ENCODE data around the gene STK32C.

STK32C gene

GRCh38 chr10:132349766-132350165, 42.0 kb upstream of the STK32C start:
- TF ChIP-seq FOXP2 (optimal IDR thresholded peaks at IDR 0.05; ENCODE audit: borderline replicate concordance, extremely low read depth, extremely low read length, insufficient read depth) = no peak
- no peak for TF ChIP-seq REST (IDR thresholded peaks at IDR 0.05; ENCODE audit: insufficient read depth in 1 of 2, low read depth in 2 of 2, low read length in 2 of 2)
- TF ChIP-seq TAF1 (IDR thresholded peaks at IDR 0.05; ENCODE audit: borderline replicate concordance, insufficient read depth, low read length) = no peak
- no peak for TF ChIP-seq SIN3A (IDR thresholded peaks at IDR 0.05; ENCODE audit: borderline replicate concordance, insufficient read depth, low read length)
- TF ChIP-seq POLR2AphosphoS5 (IDR thresholded peaks at IDR 0.05; ENCODE audit: low read depth, low read length) = no peak

DNA sequence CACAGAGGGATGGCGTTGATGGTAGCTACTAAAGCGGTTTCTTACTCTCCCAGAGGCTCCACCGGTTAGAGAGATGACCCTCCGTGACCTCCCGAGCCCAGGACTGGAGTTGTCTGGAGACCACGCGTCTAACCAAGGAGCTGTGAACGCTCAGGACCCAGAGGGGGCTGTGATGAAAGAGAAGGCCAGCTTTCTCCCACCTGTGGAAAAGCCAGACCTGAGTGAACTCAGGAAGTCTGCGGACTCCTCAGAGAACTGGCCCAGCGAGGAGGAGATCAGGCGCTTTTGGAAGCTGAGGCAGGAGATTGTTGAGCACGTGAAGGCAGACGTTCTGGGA, 40.1 kb upstream of the STK32C start:
- no peak for TF ChIP-seq POLR2AphosphoS5 (IDR thresholded peaks at IDR 0.05; ENCODE audit: low read depth, low read length)
- no peak for TF ChIP-seq TAF1 (IDR thresholded peaks at IDR 0.05; ENCODE audit: borderline replicate concordance, insufficient read depth, low read length)
- TF ChIP-seq REST (IDR thresholded peaks at IDR 0.05; ENCODE audit: insufficient read depth in 1 of 2, low read depth in 2 of 2, low read length in 2 of 2) = no peak
- no peak for TF ChIP-seq FOXP2 (optimal IDR thresholded peaks at IDR 0.05; ENCODE audit: borderline replicate concordance, extremely low read depth, extremely low read length, insufficient read depth)
- TF ChIP-seq SIN3A (IDR thresholded peaks at IDR 0.05; ENCODE audit: borderline replicate concordance, insufficient read depth, low read length) = no peak

GRCh38 chr10:132347211-132347930, 39.6 kb upstream of the STK32C start:
- TF ChIP-seq SIN3A (IDR thresholded peaks at IDR 0.05; ENCODE audit: borderline replicate concordance, insufficient read depth, low read length) = no peak
- TF ChIP-seq REST (IDR thresholded peaks at IDR 0.05; ENCODE audit: insufficient read depth in 1 of 2, low read depth in 2 of 2, low read length in 2 of 2) = no peak
- TF ChIP-seq POLR2AphosphoS5 (IDR thresholded peaks at IDR 0.05; ENCODE audit: low read depth, low read length) = no peak
- TF ChIP-seq FOXP2 (optimal IDR thresholded peaks at IDR 0.05; ENCODE audit: borderline replicate concordance, extremely low read depth, extremely low read length, insufficient read depth) = no peak
- no peak for TF ChIP-seq TAF1 (IDR thresholded peaks at IDR 0.05; ENCODE audit: borderline replicate concordance, insufficient read depth, low read length)

- no peak for TF ChIP-seq FOXP2 (optimal IDR thresholded peaks at IDR 0.05; ENCODE audit: borderline replicate concordance, extremely low read depth, extremely low read length, insufficient read depth)
- no peak for TF ChIP-seq SIN3A (IDR thresholded peaks at IDR 0.05; ENCODE audit: borderline replicate concordance, insufficient read depth, low read length)
- TF ChIP-seq REST (IDR thresholded peaks at IDR 0.05; ENCODE audit: insufficient read depth in 1 of 2, low read depth in 2 of 2, low read length in 2 of 2) = no peak
- no peak for TF ChIP-seq POLR2AphosphoS5 (IDR thresholded peaks at IDR 0.05; ENCODE audit: low read depth, low read length)
- no peak for TF ChIP-seq TAF1 (IDR thresholded peaks at IDR 0.05; ENCODE audit: borderline replicate concordance, insufficient read depth, low read length)
Measured at GRCh38 chr10:132346806-132347205, 39.1 kb upstream of the STK32C start.

All from PFSK-1 (cell line).